Peyer's patch (tissue), 4 donors: ENCODE measurements around the gene HAVCR2. TPM values are rescaled to one million over a fixed set of nuclear protein-coding genes. Genes with fewer than 3 reads are reported as not detected.
A peak's percentile ranks its signal among the peaks of the same experiment; 100 is the strongest.
"Not testable (repeated sequence)": the region's sequence is repeated elsewhere in the genome, so short reads cannot be mapped to it uniquely, and the experiment has no call there.

Experiments used
- DNase-seq, 3 donors: peaks; one replicate each; pipeline ENCODE4 v3.0.0-alpha.2; 2017 to 2019
- H3K27ac ChIP-seq, 4 donors: fragments of 200-600 bp; sonication (generic); one replicate each; pipeline ENCODE4 v1.5.1; 2016 to 2019
- H3K27me3 ChIP-seq, 2 donors: fragments of 200-600 bp; sonication (generic); one replicate each; pipeline ENCODE4 v1.5.1; 2019
- H3K36me3 ChIP-seq, 3 donors: fragments of 200-600 bp; sonication (generic); one replicate each; pipeline ENCODE4 v1.5.1; 2016 to 2019
- H3K4me1 ChIP-seq, 4 donors: fragments of 200-600 bp; sonication (generic); one replicate each; pipeline ENCODE4 v1.5.1; 2016 to 2019
- H3K4me3 ChIP-seq, 4 donors: fragments of 200-600 bp; sonication (generic); 1 replicate in 3 of 4; 2 replicates in 1 of 4; pipeline ENCODE4 v1.5.1; 2016 to 2019; ENCODE audit warnings: mild to moderate bottlenecking in 1 of 4
- H3K9me3 ChIP-seq, 4 donors: fragments of 200-600 bp; sonication (generic); one replicate each; pipeline ENCODE4 v1.5.1; 2016 to 2019; ENCODE audit warnings: mild to moderate bottlenecking in 1 of 4
- CTCF ChIP-seq, 6 experiments: fragments of 450-650 bp in 4 of 6; fragments of 200-600 bp in 2 of 6; sonication (generic) in 1 of 6; IDR thresholded peaks; one replicate each; pipeline ENCODE4 v1.5.1; 2017 to 2019; ENCODE audit warnings: antibody characterized with exemption in 6 of 6, mild to moderate bottlenecking in 3 of 6, moderate library complexity in 1 of 6
- POLR2A ChIP-seq, 2 donors: fragments of 450-650 bp; IDR thresholded peaks; one replicate each; pipeline ENCODE4 v1.5.1; 2017; ENCODE audit warnings: antibody characterized with exemption in 2 of 2, mild to moderate bottlenecking in 2 of 2, moderate library complexity in 2 of 2
- total RNA-seq, 4 donors: library from RNA; depleted of rRNA; stranded (reverse); fragments of >200 nt; gene quantifications; one replicate each; pipeline ENCODE4 v1.1.0, GENCODE V29; 2016

Gene HAVCR2
- total RNA-seq, 4 donors from 2014 or later = 0.38 to 9.9 (median 3.8) TPM

GRCh38 chr5:157057459-157058370 is 51.1 kb downstream of the HAVCR2 start:
- Histone ChIP-seq H3K27me3 (no peaks in the 10 kb centered on the region), H3K27ac (no peak overlapping the region), H3K4me3 (no peak overlapping the region), H3K36me3 (no peaks in the 10 kb centered on the region), H3K9me3 (no peaks in the 10 kb centered on the region), H3K4me1 (peaks cover 0 to 10% (median 0%) of the 10 kb centered on the region in 4 donors)
- TF ChIP-seq POLR2A (IDR thresholded peaks at IDR 0.05) = no peak
- no peak for TF ChIP-seq CTCF (IDR thresholded peaks at IDR 0.05)
- no peak for DNase-seq

- not testable (repeated sequence) for DNase-seq, H3K4me3 ChIP-seq, H3K9me3 ChIP-seq, H3K36me3 ChIP-seq, H3K27me3 ChIP-seq, H3K27ac ChIP-seq
- peaks cover 0 to 10% (median 0%) of the 10 kb centered on the region in 4 donors for H3K4me1 ChIP-seq
Observed at GRCh38 chr5:157056848-157057247, 52.0 kb downstream of the HAVCR2 start.

GRCh38 chr5:157051604-157052245 is 57.1 kb downstream of the HAVCR2 start:
- Histone ChIP-seq H3K27me3 (no peaks in the 10 kb centered on the region), H3K36me3 (no peaks in the 10 kb centered on the region), H3K4me1 (no peaks in the 10 kb centered on the region), H3K9me3 (no peaks in the 10 kb centered on the region), H3K27ac (no peak overlapping the region), H3K4me3 (no peak overlapping the region)
- TF ChIP-seq CTCF (IDR thresholded peaks at IDR 0.05) = no peak
- no peak for TF ChIP-seq POLR2A (IDR thresholded peaks at IDR 0.05)
- no peak for DNase-seq

GRCh38 chr5:157050050-157050449 is 58.8 kb downstream of the HAVCR2 start:
- Histone ChIP-seq H3K4me3 (no peak overlapping the region), H3K4me1 (no peaks in the 10 kb centered on the region), H3K36me3 (no peaks in the 10 kb centered on the region), H3K9me3 (no peaks in the 10 kb centered on the region), H3K27me3 (no peaks in the 10 kb centered on the region), H3K27ac (no peak overlapping the region)
- no peak for TF ChIP-seq POLR2A (IDR thresholded peaks at IDR 0.05)
- TF ChIP-seq CTCF (IDR thresholded peaks at IDR 0.05) = no peak
- peak in 1 of 3 donors; percentile 34 for DNase-seq

- no peak for TF ChIP-seq CTCF (IDR thresholded peaks at IDR 0.05)
- no peak for TF ChIP-seq POLR2A (IDR thresholded peaks at IDR 0.05)
- Histone ChIP-seq H3K27me3 (no peaks in the 10 kb centered on the region), H3K36me3 (no peaks in the 10 kb centered on the region), H3K27ac (no peak overlapping the region), H3K4me3 (no peak overlapping the region), H3K9me3 (no peaks in the 10 kb centered on the region), H3K4me1 (no peaks in the 10 kb centered on the region)
- DNase-seq = no peak
Observed at GRCh38 chr5:157049605-157050004, 59.2 kb downstream of the HAVCR2 start.

- H3K4me1 ChIP-seq = no peaks in the 10 kb centered on the region
- H3K27ac ChIP-seq = no peak overlapping the region
- no peak for TF ChIP-seq POLR2A (IDR thresholded peaks at IDR 0.05)
- TF ChIP-seq CTCF (IDR thresholded peaks at IDR 0.05) = no peak
- H3K27me3 ChIP-seq = no peaks in the 10 kb centered on the region
- no peaks in the 10 kb centered on the region for H3K9me3 ChIP-seq
- H3K4me3 ChIP-seq = no peak overlapping the region
- DNase-seq = no peak
- no peaks in the 10 kb centered on the region for H3K36me3 ChIP-seq
Observed at GRCh38 chr5:157047898-157048297, 60.9 kb downstream of the HAVCR2 start.

- H3K27me3 ChIP-seq, H3K36me3 ChIP-seq, H3K27ac ChIP-seq, H3K9me3 ChIP-seq, H3K4me1 ChIP-seq, DNase-seq, H3K4me3 ChIP-seq: not testable (repeated sequence)
Observed at GRCh38 chr5:157047016-157047415, 61.8 kb downstream of the HAVCR2 start.
